Suppressor macrophage treated with lipopolysaccharide for 4 hours (primary cell): ENCODE results near the gene MDM2.
"Not testable (repeated sequence)": the region's sequence is repeated elsewhere in the genome, so short reads cannot be mapped to it uniquely, and the experiment has no call there.

Experiments
- DNase-seq: peaks from one replicate; pipeline ENCODE4 v3.0.0-alpha.2; 2020

Gene MDM2

GRCh38 chr12:68806488-68807237 is 1.3 kb upstream of the MDM2 start:
- peak; percentile 17 for DNase-seq

- not testable (repeated sequence) for DNase-seq
These were observed 752 bp upstream of the MDM2 start for GRCh38 chr12:68807274-68807575.

DNA sequence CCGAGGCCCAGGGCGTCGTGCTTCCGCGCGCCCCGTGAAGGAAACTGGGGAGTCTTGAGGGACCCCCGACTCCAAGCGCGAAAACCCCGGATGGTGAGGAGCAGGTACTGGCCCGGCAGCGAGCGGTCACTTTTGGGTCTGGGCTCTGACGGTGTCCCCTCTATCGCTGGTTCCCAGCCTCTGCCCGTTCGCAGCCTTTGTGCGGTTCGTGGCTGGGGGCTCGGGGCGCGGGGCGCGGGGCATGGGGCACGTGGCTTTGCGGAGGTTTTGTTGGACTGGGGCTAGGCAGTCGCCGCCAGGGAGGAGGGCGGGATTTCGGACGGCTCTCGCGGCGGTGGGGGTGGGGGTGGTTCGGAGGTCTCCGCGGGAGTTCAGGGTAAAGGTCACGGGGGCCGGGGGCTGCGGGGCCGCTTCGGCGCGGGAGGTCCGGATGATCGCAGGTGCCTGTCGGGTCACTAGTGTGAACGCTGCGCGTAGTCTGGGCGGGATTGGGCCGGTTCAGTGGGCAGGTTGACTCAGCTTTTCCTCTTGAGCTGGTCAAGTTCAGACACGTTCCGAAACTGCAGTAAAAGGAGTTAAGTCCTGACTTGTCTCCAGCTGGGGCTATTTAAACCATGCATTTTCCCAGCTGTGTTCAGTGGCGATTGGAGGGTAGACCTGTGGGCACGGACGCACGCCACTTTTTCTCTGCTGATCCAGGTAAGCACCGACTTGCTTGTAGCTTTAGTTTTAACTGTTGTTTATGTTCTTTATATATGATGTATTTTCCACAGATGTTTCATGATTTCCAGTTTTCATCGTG is 612 bp downstream of the MDM2 start:
- DNase-seq = peak; percentile 93

GRCh38 chr12:68809190-68810026 is 1.4 kb downstream of the MDM2 start:
- no peak for DNase-seq

DNA sequence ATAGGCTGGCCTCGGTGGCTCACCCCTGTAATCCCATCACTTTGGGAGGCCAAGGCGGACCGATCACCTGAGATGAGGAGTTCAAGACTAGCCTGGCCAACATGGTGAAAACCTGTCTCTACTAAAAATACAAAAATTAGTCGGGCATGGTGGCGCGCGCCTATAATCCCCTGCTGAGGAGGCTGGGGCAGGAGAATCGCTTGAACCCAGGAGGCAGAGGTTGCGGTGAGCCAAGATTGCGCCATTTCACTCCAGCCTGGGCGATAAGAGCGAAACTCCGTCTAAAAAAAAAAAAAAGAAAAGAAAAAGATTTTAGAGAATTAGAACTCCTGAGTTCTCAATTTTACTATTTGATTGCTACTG is 2.0 kb downstream of the MDM2 start:
- not testable (repeated sequence) for DNase-seq

- DNase-seq = not testable (repeated sequence)
These were observed 3.6 kb downstream of the MDM2 start for GRCh38 chr12:68811573-68811972.

- no peak for DNase-seq
These were observed 4.7 kb downstream of the MDM2 start for GRCh38 chr12:68812553-68813241.

DNA sequence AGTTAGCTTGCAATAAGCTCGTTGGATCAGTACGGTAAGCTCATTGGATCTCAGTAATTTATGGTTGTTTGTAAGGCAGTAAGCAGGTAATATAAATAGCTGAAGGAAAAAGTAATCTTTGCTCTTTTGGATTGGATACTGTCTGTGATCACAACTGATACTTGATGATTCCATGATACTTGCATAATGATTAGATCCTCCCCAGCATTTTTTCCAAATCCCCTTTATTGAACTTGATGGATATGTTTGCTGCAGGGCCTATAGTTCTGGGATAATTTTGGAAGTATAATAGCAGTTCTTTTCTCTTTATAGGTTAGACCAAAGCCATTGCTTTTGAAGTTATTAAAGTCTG is 5.2 kb downstream of the MDM2 start:
- no peak for DNase-seq

GRCh38 chr12:68814490-68815231 is 6.7 kb downstream of the MDM2 start:
- DNase-seq = no peak

- DNase-seq = no peak
These were observed 7.4 kb downstream of the MDM2 start for GRCh38 chr12:68815232-68815927.

DNA sequence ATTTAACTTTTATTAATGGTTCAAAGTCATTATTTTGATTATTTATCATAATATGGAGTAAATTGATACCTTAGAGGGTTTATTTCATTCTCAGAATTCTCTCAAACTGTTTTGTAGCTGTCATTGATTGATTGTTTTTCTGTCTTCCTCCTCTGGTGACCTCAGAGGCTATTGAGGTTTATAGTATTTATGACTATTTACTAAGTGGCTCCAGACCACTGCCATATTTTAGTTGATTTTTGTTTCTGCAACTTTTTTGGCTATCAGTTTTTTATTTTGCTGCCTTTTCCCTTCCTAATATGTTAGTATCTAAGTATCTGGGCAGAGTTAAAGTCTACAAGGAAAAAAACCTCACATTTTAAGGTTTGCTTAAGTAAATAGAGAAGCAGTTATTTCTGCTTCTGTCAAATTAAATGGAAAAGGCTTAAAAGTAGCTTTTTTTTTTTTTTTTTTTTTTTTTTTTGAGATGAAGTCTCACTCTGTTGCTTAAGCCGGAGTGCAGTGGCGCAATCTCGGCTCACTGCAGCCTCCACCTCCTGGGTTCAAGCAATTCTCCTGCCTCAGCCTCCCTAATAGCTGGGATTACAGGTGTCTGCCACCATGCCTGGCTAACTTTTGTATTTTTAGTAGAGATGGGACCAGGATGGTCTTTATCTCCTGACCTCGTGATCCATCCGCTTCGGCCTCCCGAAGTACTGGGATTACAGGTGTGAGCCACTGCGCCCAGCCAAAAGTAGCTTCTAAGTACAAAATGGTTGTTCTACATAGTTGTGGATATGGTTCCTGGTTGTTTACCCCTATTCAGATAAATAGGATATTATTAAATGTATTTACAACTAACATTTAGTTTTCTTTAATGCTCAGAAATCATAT is 8.2 kb downstream of the MDM2 start:
- no peak for DNase-seq

- not testable (repeated sequence) for DNase-seq
These were observed 11.5 kb downstream of the MDM2 start for GRCh38 chr12:68819481-68819880.

- no peak for DNase-seq
These were observed 13.6 kb downstream of the MDM2 start for GRCh38 chr12:68821357-68822188.

DNA sequence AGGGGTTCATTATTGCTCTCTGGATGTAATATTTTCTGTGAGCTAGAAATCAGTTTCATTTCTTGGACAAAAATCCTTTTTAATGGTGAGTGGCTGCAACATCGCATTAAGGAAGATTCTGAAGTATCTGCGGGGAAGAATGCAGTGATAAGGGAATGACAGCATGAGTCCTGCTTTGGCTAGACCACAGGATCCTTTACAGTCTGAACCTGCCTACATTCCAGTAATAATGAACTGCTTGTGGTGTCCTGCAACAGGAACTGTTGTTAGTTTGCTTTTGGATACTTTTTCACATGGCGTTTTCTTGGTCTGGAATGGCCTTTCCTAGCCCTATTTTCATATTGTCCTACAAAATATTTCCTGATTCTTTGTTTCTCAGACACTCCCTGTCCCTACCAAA is 15.7 kb downstream of the MDM2 start:
- no peak for DNase-seq

GRCh38 chr12:68824131-68824530 is 16.2 kb downstream of the MDM2 start:
- no peak for DNase-seq

- no peak for DNase-seq
These were observed 16.7 kb downstream of the MDM2 start for GRCh38 chr12:68824597-68825250.

DNA sequence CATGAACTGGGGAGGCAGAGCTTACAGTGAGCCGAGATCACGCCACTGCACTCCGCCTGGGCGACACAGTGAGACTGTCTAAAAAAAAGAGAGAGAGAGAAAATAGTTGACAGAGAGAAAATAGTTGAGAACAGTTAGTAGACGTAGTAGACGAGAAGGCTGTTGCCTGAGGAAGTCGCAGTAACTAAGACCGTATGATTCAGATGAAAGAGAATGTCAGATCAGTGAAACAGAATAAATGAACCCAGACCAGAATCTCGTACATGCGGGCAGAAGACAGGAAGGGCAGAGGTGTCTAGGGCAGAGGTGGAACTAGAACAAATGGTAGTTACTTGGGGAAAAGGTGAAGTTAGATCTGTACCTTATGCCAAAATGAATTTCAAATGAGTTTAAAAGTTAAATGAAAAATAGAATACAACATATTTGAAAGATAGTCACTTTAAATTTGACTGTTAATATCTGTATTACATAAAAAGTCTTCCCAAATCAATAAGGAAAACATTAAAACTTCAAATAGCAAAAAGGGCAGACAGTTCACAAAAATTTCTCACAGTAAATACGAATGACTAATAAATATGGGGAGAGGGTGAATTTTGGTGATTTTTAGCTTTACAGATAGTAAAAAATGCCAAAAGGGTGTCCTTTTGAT is 17.7 kb downstream of the MDM2 start:
- no peak for DNase-seq

- no peak for DNase-seq
These were observed 20.1 kb downstream of the MDM2 start for GRCh38 chr12:68827895-68828671.
